Activated CD8-positive, alpha-beta T cell treated with anti-CD3 and anti-CD28 coated beads for 36 hours (primary cell): ENCODE data around the gene TMEM132A. TPM values are rescaled to one million over a fixed set of nuclear protein-coding genes. Genes with fewer than 3 reads are reported as not detected.
"Not testable (repeated sequence)": the region's sequence is repeated elsewhere in the genome, so short reads cannot be mapped to it uniquely, and the experiment has no call there.

Experiments
- ATAC-seq: fragments of 200-7000 bp; cut with Tn5 transposase; one replicate; pipeline ENCODE4 v1.10.0; 2021; ENCODE audit warnings: mild to moderate bottlenecking, moderate library complexity
- CTCF ChIA-PET: fragments of 350-600 bp; sonication (Branson Sonifier 250); formaldehyde crosslinking; loops from one replicate; lab custom pipeline; 2021; ENCODE audit warnings: antibody characterized with exemption; lab: Charles Lee
- POLR2A ChIA-PET: fragments of 350-600 bp; sonication (Branson Sonifier 250); formaldehyde crosslinking; loops from one replicate; lab custom pipeline; 2021; ENCODE audit warnings: antibody characterized with exemption; lab: Charles Lee
- DNase-seq: peaks from one replicate; pipeline ENCODE4 v3.0.0-alpha.2; 2020
- H3K27ac Mint-ChIP-seq: one replicate; pipeline ENCODE4 v1.8.0; 2021; ENCODE audit warnings: mild to moderate bottlenecking, mixed read lengths
- H3K27me3 Mint-ChIP-seq: one replicate; pipeline ENCODE4 v1.8.0; 2021; ENCODE audit warnings: mixed read lengths
- H3K36me3 Mint-ChIP-seq: one replicate; pipeline ENCODE4 v1.8.0; 2021; ENCODE audit warnings: low read depth, mixed read lengths
- H3K4me1 Mint-ChIP-seq: one replicate; pipeline ENCODE4 v1.8.0; 2021; ENCODE audit warnings: low read depth, mixed read lengths
- H3K4me3 Mint-ChIP-seq: one replicate; pipeline ENCODE4 v1.8.0; 2021; ENCODE audit warnings: mild to moderate bottlenecking, moderate library complexity, mixed read lengths
- H3K9me3 Mint-ChIP-seq: one replicate; pipeline ENCODE4 v1.8.0; 2021; ENCODE audit warnings: mixed read lengths
- intact Hi-C: fragments of 100-400 bp; cut with micrococcal nuclease; formaldehyde crosslinking; loops from one replicate; pipeline ENCODE4 v1.10.0; 2022
- total RNA-seq, 2 experiments: library from RNA; stranded (reverse); gene quantifications; one replicate each; pipeline ENCODE4 v1.2.3, GENCODE V29; 2021
- TF ChIP-seq, protein P1 (sequence below): fragments of 200-600 bp; IDR thresholded peaks from one replicate; pipeline ENCODE4 v1.8.0; 2022; ENCODE audit warnings: antibody characterized with exemption, mild to moderate bottlenecking

Gene TMEM132A
- total RNA-seq, 2 experiments from 2014 or later = 1.1 to 1.3 TPM

DNA sequence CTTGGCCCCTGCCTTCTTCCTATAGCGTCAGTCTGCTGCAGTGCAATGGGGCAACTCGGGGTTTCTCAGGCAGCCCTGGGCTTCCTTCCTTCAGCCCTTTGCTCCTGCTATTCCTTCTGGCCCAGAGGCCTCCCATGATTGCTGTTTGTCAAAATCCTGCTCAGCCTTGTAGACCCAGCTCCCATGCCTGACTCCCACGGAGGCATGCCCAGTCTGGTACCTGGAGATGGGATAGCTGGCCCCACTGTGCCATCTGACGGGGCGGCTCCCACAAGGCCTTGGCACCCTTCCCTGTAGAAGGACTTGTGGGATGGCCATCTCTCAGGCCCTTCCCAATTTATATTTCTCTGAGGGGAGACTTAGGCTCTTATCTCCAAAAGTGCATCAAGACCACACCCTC lies 46.6 kb downstream of the TMEM132A start:
- peaks cover 4% of the 10 kb centered on the region for H3K9me3 Mint-ChIP-seq
- H3K4me1 Mint-ChIP-seq = peaks cover 16% of the 10 kb centered on the region
- H3K36me3 Mint-ChIP-seq = peaks cover 36% of the 10 kb centered on the region
- ChIA-PET POLR2A (interaction anchor here (0.6 to 1.8 kb wide), 14 partner anchors 14 to 141 kb away, joined by 3 to 9 read pairs (median 4); partner anchors contain the start of genes CD5 and TMEM109), CTCF (interaction anchor here (0.8 to 3.1 kb wide), 15 partner anchors 8 to 189 kb away, joined by 3 to 22 read pairs (median 5); partner anchors contain the start of gene SLC15A3)
- TF ChIP-seq, protein P1, sequence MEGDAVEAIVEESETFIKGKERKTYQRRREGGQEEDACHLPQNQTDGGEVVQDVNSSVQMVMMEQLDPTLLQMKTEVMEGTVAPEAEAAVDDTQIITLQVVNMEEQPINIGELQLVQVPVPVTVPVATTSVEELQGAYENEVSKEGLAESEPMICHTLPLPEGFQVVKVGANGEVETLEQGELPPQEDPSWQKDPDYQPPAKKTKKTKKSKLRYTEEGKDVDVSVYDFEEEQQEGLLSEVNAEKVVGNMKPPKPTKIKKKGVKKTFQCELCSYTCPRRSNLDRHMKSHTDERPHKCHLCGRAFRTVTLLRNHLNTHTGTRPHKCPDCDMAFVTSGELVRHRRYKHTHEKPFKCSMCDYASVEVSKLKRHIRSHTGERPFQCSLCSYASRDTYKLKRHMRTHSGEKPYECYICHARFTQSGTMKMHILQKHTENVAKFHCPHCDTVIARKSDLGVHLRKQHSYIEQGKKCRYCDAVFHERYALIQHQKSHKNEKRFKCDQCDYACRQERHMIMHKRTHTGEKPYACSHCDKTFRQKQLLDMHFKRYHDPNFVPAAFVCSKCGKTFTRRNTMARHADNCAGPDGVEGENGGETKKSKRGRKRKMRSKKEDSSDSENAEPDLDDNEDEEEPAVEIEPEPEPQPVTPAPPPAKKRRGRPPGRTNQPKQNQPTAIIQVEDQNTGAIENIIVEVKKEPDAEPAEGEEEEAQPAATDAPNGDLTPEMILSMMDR = no peak
- H3K4me3 Mint-ChIP-seq = peak overlapping the region; percentile 83
- DNase-seq (no peak), ATAC-seq (no peak)
- H3K27me3 Mint-ChIP-seq = no peaks in the 10 kb centered on the region
- H3K27ac Mint-ChIP-seq = peak overlapping the region; percentile 100
- intact Hi-C loops = loop anchor here (1.0 kb wide), 1 partner anchor 158 kb away; no protein-coding TSS in a partner anchor

DNA sequence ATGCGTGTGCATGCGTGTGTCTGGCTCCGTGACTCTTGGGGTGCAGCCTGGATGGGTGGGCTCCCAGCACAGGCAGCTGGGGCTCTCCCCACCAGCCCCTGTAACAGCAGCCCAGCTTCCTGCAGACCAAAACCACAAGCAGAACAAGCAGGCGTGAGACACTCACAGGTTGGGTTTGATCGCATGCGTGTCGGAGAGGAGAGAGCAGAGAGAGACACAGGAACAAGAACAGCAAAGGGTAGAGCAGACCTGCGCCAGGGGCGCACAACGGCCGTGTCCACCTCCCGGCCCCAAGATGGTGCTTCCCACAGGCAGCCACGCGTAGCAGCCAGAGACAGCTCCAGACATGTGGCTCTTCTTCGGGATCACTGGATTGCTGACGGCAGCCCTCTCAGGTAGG lies 47.3 kb downstream of the TMEM132A start, which contains the start of gene CD6:
CD6 (plus strand) TSS at position 161 of the 400 bp plus-strand sequence; CDS start at position 347, 186 bp downstream.
- ATAC-seq = peak; percentile 69
- intact Hi-C loops = no loop called here

DNA sequence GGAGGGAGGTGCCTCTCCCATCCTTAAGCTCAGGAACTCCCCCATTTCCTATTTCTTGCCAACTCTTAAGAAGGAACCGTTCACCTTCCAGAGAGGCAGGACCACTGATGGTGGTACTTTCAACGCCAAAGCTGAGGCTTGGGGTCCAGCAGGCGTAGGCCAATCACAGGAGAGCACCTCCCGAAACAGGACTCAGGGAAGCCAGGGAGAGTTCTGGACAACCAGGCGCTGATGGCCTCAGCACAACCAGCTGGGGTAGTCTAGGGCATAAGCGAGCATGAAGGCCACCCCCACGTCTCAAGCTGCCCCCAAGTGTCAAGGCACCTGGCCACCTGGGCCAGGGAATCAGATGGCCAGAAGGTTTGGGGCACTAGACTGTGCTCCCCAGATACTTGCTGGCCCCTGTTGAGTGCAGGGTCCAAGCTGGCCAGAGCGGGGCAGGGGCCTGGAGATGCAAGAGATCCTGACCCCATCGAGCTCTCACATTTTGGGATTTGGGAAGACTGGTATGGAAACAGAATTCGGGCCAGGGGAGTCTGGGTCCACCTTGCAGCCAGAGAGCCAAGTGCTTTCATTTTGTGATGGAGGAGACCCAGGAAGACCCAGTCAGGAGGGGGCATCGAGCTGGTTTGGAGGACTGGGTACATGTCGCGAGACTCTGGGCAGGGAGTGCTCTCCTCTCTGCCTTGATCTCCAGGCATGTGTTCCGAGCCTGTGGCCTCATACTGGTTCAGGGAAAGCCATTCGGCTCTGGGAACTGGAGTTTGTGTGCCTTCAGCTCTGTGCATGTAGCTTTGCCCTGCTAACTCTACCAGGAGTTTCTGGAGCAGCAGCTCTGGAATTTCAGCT lies 48.1 kb downstream of the TMEM132A start:
- intact Hi-C loops = no loop called here
- TF ChIP-seq, protein P1 = no peak
- peaks cover 29% of the 10 kb centered on the region for H3K4me1 Mint-ChIP-seq
- peaks cover 49% of the 10 kb centered on the region for H3K36me3 Mint-ChIP-seq
- H3K27me3 Mint-ChIP-seq = no peaks in the 10 kb centered on the region
- H3K27ac Mint-ChIP-seq = peak overlapping the region; percentile 100
- DNase-seq (peak; percentile 64), ATAC-seq (peak; percentile 28)
- peaks cover 4% of the 10 kb centered on the region for H3K9me3 Mint-ChIP-seq
- peak overlapping the region; percentile 83 for H3K4me3 Mint-ChIP-seq
- ChIA-PET CTCF (interaction anchor here (0.8 to 3.1 kb wide), 9 partner anchors 9 to 213 kb away, joined by 3 to 22 read pairs (median 4); partner anchors contain the start of genes PRPF19 and SLC15A3), POLR2A (interaction anchor here (0.9 to 1.8 kb wide), 12 partner anchors 18 to 143 kb away, joined by 3 to 9 read pairs (median 4); partner anchors contain the start of genes CD5 and TMEM109)

More for the DNA sequence above, 47.3 kb downstream of the TMEM132A start, which contains the start of gene CD6:
- Mint-ChIP-seq H3K9me3 (peaks cover 4% of the 10 kb centered on the region), H3K4me3 (peak within 1 kb of the TSS; percentile 83), H3K4me1 (peaks cover 22% of the 10 kb centered on the region), H3K36me3 (peaks cover 42% of the 10 kb centered on the region), H3K27me3 (no peaks in the 10 kb centered on the region), H3K27ac (peak within 1 kb of the TSS; percentile 100)
- POLR2A ChIA-PET = interaction anchor here (0.6 to 1.8 kb wide), 16 partner anchors 15 to 143 kb away, joined by 3 to 9 read pairs (median 4); partner anchors contain the start of genes CD5 and TMEM109
- TF ChIP-seq, protein P1 = no peak
- CTCF ChIA-PET = interaction anchor here (0.8 to 3.1 kb wide), 10 partner anchors 9 to 214 kb away, joined by 3 to 22 read pairs (median 6); partner anchors contain the start of gene SLC15A3
- peak; percentile 84 for DNase-seq

DNA sequence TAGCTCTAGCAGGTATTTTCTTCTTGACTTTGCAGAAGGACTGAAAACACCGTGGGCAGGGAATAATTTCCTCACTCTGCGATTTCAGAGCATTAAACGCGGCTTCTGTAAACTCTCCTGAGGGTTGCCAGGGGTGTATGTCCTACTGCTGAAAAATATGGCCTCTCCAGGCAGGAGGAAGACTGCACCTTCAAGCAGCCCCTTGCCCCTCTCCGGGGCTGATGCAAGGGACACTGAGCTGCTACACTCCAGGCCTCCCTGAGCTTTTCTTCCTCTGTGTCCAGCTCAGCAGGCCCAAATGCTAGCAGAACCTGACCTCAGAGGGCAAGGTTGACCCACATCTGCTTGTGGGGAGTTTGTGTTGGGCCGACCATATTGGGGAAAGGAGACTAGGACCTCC lies 49.4 kb downstream of the TMEM132A start:
- intact Hi-C loops = loop anchor here (2.0 kb wide), 1 partner anchor 15 kb away; no protein-coding TSS in a partner anchor
- CTCF ChIA-PET = no interaction called here
- POLR2A ChIA-PET = interaction anchor here (0.6 to 1.3 kb wide), 3 partner anchors 9 to 73 kb away, joined by 3 to 6 read pairs (median 4); no protein-coding TSS in a partner anchor

DNA sequence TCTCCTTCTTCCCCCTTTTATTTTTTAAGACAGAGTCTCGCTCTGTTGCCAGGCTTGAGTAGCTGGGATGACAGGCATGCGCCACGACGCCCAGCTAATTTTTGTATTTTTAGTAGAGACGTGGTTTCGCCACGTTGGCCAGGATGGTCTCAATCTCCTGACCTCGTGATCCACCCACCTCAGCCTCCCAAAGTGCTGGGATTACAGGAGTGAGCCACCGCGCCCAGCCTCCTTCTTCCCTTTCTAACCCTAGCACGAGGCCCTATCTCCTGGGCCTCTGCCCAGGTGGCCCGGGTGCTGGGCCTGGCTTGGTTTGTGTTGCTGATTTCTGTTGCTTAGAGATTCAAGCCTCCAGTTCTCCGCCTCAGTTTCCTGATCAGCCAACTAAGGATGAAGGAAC lies 50.1 kb downstream of the TMEM132A start:
- intact Hi-C loops = loop anchor here (2.0 kb wide), 1 partner anchor 14 kb away; no protein-coding TSS in a partner anchor
- ChIA-PET CTCF (interaction anchor here (1.0 kb wide), 1 partner anchor 213 kb away, joined by 3 read pairs; no protein-coding TSS in a partner anchor), POLR2A (interaction anchor here (0.6 to 1.4 kb wide), 6 partner anchors 9 to 160 kb away, joined by 3 to 6 read pairs (median 4); no protein-coding TSS in a partner anchor)
- Mint-ChIP-seq H3K4me1 (peaks cover 47% of the 10 kb centered on the region), H3K36me3 (peaks cover 61% of the 10 kb centered on the region), H3K4me3 (peak overlapping the region; percentile 83), H3K27ac (peak overlapping the region; percentile 100)
- not testable (repeated sequence) for H3K9me3 Mint-ChIP-seq, DNase-seq, ATAC-seq, H3K27me3 Mint-ChIP-seq

More for the DNA sequence above, 49.4 kb downstream of the TMEM132A start:
- H3K27me3 Mint-ChIP-seq = no peaks in the 10 kb centered on the region
- DNase-seq (no peak), ATAC-seq (no peak)
- H3K27ac Mint-ChIP-seq = peak overlapping the region; percentile 100
- TF ChIP-seq, protein P1 = no peak
- no peaks in the 10 kb centered on the region for H3K9me3 Mint-ChIP-seq
- peaks cover 41% of the 10 kb centered on the region for H3K4me1 Mint-ChIP-seq
- peaks cover 57% of the 10 kb centered on the region for H3K36me3 Mint-ChIP-seq
- peak overlapping the region; percentile 83 for H3K4me3 Mint-ChIP-seq
